ENCODE measurements around the gene MCFD2. TPM values are rescaled to one million over a fixed set of nuclear protein-coding genes. Genes with fewer than 3 reads are reported as not detected.
A peak's percentile ranks its signal among the peaks of the same experiment; 100 is the strongest.

MCFD2 gene
- total and polyA plus RNA-seq, 10 donors, result 10.3 to 112 (median 65.5) TPM

DNA sequence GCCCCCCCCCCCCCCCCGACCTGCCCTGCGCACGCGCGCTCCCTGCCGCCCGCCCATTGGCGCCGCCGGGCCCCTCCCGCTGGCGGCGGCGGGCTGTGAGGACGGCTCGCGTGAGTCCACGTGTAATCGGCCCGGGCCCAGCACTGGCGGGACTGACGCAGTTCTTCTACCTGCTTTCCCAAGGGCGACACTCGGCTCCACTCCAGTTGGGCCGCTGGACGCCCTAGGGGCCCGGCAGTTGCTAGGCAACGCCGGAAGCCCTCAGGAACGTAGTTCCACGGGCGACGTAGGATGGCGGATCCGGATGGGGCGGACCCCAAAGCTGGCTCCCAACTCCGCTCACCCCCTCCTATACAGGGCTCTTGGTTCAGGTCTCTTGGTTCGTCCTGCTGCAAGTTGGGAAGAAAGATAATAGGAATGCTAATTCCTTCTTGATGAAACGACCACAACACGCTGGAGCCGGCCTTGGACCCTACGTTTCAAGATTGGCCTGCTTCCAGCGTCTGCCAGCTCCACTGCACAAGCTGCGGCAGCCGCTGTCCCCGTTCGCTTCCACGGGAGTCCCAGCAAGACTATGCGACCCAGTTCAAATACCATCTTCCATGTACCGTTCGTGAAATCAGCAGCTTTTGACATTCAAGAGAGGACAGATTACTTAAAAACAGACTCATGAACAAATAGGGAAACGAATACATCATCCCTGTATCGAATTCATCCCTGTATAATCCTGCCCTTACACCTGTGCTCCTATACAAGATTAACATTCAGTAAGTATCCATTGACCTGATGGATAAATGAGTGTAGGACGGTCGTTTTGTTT, 415 bp upstream of the MCFD2 start:
- WGBS, 5 donors, result 0 to 1% (median 1%) methylated on average over 33 to 55 of the region's 55 CpGs
- H3K9me3 ChIP-seq, result no peaks in the 10 kb centered on the region
- peak overlapping the region; percentile 66 to 99 (median 90) for H3K4me3 ChIP-seq
- TF ChIP-seq CTCF (IDR thresholded peaks at IDR 0.05 in 8 of 11, conservative IDR thresholded peaks at IDR 0.05 in 3 of 11) (no peak), POLR2AphosphoS5 (IDR thresholded peaks at IDR 0.05) (peak; percentile 84 to 88 (median 88)), POLR2A (IDR thresholded peaks at IDR 0.05) (peak in 1 of 3 donors; percentile 23)
- intact Hi-C loops (cut with DNase I; ENCODE audit: low total_unique reads), result no loop called here
- peak; percentile 95 for DNase-seq
- peaks cover 29 to 74% (median 53%) of the 10 kb centered on the region in 6 donors for H3K4me1 ChIP-seq
- H3K36me3 ChIP-seq, result peaks cover 0 to 14% (median 2%) of the 10 kb centered on the region in 6 donors
- H3K27me3 ChIP-seq (replicated peaks in 1 of 7), result no peaks in the 10 kb centered on the region
- peak overlapping the region; percentile 80 to 93 (median 92) for H3K27ac ChIP-seq

DNA sequence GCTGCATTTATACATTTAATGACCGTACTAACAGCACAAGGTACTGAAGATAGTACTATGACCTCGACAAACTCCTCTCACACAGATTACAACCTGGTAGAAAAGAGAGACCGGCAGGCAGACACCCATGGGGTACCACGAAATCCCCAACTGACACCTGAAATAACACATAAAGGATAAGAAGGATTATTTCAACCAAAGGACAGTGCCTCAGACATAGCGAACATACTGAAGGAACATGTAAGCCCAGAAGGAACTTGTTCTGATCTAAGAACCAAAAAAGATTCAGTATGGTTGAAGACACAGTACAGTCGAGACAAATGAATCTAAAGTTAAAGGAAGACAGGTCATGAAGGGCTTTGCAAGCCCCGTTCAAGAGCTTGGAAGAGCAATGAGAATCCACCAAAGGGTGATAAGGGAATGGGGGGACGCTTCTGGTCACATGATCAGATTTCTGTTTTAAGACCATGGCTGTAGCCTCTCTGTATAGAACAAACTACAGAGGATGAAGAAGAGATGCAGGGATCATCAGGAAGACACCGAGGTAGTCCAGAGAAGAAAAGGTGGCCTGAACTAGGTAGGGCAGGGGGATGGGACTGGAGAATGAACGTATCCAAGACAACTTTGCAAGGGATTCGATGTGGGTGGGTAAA, 902 bp downstream of the MCFD2 start:
- WGBS, 5 donors, result 38 to 44% (median 41%) methylated on average over 11 of the region's 11 CpGs
- H3K36me3 ChIP-seq, result peaks cover 0 to 27% (median 10%) of the 10 kb centered on the region in 6 donors
- H3K27me3 ChIP-seq (replicated peaks in 1 of 7), result no peaks in the 10 kb centered on the region
- DNase-seq, result no peak
- intact Hi-C loops (cut with DNase I; ENCODE audit: low total_unique reads), result no loop called here
- no peak for TF ChIP-seq CTCF (IDR thresholded peaks at IDR 0.05 in 8 of 11, conservative IDR thresholded peaks at IDR 0.05 in 3 of 11)
- TF ChIP-seq POLR2A (IDR thresholded peaks at IDR 0.05), result no peak
- no peak for TF ChIP-seq POLR2AphosphoS5 (IDR thresholded peaks at IDR 0.05)
- H3K4me1 ChIP-seq, result peaks cover 29 to 85% (median 58%) of the 10 kb centered on the region in 6 donors
- no peaks in the 10 kb centered on the region for H3K9me3 ChIP-seq
- peak overlapping the region in 7 of 8 donors; percentile 80 to 93 (median 92) for H3K27ac ChIP-seq
- peak overlapping the region; percentile 66 to 99 (median 90) for H3K4me3 ChIP-seq

- Histone ChIP-seq H3K9me3 (no peaks in the 10 kb centered on the region), H3K4me3 (peak overlapping the region in 4 of 8 donors; percentile 89 to 93 (median 91)), H3K27ac (peak overlapping the region in 7 of 8 donors; percentile 17 to 93 (median 40)), H3K27me3 (replicated peaks in 1 of 7) (no peaks in the 10 kb centered on the region), H3K36me3 (peaks cover 5 to 37% (median 17%) of the 10 kb centered on the region in 6 donors), H3K4me1 (peaks cover 29 to 75% (median 57%) of the 10 kb centered on the region in 6 donors)
- TF ChIP-seq POLR2A (IDR thresholded peaks at IDR 0.05) (no peak), POLR2AphosphoS5 (IDR thresholded peaks at IDR 0.05) (peak in 1 of 3 donors; percentile 56)
- 61 to 75% (median 71%) methylated on average over 8 of the region's 8 CpGs for WGBS, 5 donors
- intact Hi-C loops (cut with DNase I; ENCODE audit: low total_unique reads), result no loop called here
- no peak for DNase-seq
Observed at GRCh38 chr2:46913471-46914381, 1.9 kb downstream of the MCFD2 start.

GRCh38 chr2:46909771-46910419, 5.7 kb downstream of the MCFD2 start:
- H3K4me3 ChIP-seq, result no peak overlapping the region
- DNase-seq, result no peak
- peaks cover 17 to 49% (median 32%) of the 10 kb centered on the region in 6 donors for H3K4me1 ChIP-seq
- intact Hi-C loops (cut with DNase I; ENCODE audit: low total_unique reads), result no loop called here
- WGBS, 5 donors, result 77 to 89% (median 84%) methylated on average over 6 of the region's 6 CpGs
- no peaks in the 10 kb centered on the region for H3K27me3 ChIP-seq (replicated peaks in 1 of 7)
- no peak for TF ChIP-seq POLR2AphosphoS5 (IDR thresholded peaks at IDR 0.05)
- no peak for TF ChIP-seq POLR2A (IDR thresholded peaks at IDR 0.05)
- no peak for TF ChIP-seq CTCF (IDR thresholded peaks at IDR 0.05 in 8 of 11, conservative IDR thresholded peaks at IDR 0.05 in 3 of 11)
- no peak overlapping the region for H3K27ac ChIP-seq
- peaks cover 8 to 76% (median 52%) of the 10 kb centered on the region in 6 donors for H3K36me3 ChIP-seq
- H3K9me3 ChIP-seq, result no peaks in the 10 kb centered on the region
